HG03575 (cell line): ENCODE results near the gene COL9A3.

Experiments
- ATAC-seq: cut with Tn5 transposase; IDR thresholded peaks from one replicate; pipeline ENCODE4 v1.9.1; 2021; ENCODE audit not compliant: unreplicated experiment, insufficient number of reproducible peaks, low FRiP score; ENCODE audit errors: extremely low read depth

COL9A3 gene

DNA sequence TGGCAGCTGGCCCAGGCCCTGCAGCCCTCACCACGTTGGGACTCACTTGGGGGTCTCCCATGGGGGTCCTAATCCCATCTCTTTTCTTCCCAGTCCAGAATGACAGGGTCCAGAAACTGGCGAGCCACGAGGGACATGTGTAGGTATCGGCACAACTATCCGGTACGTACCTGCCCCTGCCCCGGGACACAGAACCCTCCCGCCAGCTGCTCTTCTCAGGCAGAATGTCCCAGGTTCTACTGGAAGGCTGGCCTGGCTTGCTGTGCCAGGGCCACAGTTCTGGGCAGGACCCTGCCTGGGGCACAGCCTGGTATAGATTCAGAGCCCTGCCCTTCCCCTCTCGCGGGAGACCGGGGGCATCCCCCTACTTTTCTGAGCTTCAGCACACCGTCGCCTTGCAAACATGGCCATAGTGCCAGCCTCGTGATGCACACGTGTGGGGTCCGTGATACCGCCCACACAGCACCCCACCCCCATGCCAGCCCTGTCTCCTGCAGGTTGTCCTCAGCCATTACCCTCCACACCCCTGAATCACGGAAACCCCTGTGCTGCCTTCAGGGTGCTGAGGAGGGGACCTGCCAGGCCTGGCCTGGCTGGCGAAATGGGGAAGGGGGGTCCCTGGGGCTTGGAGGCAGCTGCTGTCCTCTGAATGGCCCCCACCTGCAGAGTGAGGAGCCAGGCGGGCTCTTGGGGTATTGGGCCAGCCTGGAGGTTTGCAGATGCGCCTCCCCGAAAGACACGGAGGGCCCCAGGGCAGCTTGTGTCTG is 9.2 kb upstream of the COL9A3 start:
- no peak for ATAC-seq

DNA sequence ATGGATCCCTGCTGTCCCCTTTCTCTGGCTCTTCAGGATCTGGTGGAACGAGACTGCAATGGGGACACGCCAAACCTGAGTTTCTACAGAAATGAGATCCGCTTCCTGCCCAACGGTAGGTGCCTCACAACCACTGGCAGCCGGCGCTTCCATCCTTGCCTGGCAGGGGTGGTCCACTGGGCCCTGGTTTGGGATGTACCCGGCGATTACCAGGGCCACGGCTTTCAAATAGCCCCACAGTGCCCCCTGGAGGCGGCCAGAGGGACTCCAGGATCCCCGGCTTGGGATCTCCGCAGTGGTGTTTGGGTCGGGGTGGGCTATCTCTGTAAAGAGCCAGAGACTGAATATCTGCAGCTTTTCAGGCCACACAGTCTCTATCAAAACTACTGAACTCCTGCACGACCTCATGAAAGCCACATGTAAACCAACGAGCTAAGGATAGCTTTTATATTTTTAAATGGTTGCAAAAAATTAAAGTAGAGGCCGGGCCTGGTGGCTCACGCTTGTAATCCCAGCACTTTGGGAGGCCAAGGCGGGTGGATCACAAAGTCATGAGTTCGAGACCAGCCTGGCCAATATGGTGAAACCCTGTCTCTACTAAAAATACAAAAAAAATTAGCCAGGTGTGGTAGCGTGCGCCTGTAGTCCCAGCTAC is 8.5 kb upstream of the COL9A3 start:
- no peak for ATAC-seq

DNA sequence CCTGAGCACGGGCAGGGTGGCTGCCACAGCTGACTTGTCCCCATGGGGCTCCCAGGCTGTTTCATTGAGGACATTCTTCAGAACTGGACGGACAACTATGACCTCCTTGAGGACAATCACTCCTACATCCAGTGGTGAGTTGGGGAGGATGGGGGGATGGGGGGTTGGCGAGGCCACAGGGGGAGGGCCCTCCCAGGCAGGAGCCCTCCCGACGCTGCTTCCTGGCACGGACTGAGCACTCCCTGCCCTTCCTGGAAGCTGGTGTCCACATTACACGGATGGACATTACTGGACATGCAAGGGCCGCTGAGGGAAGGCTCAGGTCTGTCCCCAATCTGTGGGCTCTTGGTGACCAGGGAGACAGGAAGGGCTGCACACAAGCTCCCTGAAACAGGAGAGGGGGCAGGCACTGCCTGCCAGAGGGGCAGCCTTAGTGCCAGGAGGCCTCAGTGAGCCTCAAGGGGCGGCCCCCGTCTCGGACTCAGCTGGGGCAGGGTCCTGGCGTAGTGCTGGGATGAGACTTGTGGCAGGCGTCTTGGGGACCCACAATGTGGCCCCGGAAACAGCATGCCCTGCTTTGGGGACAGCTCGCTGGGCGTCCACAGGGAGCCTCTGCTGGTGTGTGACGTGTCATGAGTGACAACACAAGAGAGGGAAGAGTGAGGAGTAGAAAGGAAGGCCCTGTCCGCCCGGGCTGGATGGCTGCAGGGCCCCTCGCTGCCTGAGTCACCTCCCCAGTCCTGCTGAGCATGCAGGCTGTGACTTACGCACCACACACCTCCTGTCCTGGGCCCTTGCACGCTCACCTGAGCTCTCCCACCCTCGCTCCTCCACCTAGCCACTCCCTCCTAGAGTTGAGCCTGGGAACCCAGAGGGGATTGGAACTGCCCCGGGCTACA is 7.1 kb upstream of the COL9A3 start:
- ATAC-seq = no peak

DNA sequence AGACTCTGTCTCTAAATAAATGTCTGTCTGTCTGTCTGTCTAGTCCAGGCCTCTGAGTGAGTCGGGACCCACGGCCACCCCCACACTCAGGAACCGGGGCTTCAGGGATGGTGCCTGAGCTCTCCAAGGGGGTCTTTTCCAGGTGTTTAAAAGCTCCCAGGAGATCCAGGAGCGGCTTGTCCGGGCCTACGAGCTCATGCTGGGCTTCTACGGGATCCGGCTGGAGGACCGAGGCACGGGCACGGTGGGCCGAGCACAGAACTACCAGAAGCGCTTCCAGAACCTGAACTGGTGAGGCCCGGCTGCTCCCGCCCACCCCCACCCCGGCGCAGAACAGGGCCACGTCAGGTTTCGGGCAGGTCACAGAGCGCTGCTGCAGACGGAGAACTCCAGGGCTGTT is 5.5 kb upstream of the COL9A3 start:
- no peak for ATAC-seq

DNA sequence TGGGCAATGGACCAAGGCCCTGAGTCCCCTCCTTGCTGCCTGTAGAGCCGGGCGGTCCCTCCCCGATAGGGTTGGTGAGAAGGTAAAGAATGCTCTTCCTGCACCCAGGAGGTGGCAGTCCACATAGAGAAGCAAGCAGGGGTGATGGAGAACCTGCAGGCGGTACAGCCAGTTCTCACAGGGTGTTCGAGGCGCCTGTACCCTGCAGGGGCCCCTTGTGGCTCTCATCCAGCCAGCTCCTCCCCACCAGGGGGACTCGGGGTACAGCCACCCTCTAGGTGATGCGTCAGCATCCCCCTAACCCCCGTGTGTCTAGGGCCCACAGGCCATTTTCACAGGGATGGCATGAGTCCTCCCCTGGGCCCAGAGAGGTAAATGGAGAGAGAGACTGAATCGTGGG is 5.1 kb upstream of the COL9A3 start:
- no peak for ATAC-seq

DNA sequence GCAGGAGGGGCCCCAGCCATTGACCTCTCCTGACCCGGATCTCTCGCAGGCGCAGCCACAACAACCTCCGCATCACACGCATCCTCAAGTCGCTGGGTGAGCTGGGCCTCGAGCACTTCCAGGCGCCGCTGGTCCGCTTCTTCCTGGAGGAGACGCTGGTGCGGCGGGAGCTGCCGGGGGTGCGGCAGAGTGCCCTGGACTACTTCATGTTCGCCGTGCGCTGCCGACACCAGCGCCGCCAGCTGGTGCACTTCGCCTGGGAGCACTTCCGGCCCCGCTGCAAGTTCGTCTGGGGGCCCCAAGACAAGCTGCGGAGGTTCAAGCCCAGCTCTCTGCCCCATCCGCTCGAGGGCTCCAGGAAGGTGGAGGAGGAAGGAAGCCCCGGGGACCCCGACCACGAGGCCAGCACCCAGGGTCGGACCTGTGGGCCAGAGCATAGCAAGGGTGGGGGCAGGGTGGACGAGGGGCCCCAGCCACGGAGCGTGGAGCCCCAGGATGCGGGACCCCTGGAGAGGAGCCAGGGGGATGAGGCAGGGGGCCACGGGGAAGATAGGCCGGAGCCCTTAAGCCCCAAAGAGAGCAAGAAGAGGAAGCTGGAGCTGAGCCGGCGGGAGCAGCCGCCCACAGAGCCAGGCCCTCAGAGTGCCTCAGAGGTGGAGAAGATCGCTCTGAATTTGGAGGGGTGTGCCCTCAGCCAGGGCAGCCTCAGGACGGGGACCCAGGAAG is 4.5 kb upstream of the COL9A3 start:
- ATAC-seq = no peak

DNA sequence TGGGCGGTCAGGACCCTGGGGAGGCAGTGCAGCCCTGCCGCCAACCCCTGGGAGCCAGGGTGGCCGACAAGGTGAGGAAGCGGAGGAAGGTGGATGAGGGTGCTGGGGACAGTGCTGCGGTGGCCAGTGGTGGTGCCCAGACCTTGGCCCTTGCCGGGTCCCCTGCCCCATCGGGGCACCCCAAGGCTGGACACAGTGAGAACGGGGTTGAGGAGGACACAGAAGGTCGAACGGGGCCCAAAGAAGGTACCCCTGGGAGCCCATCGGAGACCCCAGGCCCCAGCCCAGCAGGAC is 4.0 kb upstream of the COL9A3 start:
- no peak for ATAC-seq

DNA sequence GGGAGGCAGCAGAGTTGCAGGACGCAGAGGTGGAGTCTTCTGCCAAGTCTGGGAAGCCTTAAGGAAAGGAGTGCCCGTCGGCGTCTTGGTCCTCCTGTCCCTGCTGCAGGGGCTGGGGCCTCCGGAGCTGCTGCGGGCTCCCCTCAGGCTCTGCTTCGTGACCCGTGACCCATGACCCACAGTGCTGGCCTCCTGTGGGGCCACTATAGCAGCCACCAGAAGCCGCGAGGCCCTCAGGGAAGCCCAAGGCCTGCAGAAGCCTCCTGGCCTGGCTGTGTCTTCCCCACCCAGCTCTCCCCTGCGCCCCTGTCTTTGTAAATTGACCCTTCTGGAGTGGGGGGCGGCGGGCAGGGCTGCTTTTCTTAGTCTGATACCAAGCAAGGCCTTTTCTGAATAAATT is 3.3 kb upstream of the COL9A3 start:
- no peak for ATAC-seq

DNA sequence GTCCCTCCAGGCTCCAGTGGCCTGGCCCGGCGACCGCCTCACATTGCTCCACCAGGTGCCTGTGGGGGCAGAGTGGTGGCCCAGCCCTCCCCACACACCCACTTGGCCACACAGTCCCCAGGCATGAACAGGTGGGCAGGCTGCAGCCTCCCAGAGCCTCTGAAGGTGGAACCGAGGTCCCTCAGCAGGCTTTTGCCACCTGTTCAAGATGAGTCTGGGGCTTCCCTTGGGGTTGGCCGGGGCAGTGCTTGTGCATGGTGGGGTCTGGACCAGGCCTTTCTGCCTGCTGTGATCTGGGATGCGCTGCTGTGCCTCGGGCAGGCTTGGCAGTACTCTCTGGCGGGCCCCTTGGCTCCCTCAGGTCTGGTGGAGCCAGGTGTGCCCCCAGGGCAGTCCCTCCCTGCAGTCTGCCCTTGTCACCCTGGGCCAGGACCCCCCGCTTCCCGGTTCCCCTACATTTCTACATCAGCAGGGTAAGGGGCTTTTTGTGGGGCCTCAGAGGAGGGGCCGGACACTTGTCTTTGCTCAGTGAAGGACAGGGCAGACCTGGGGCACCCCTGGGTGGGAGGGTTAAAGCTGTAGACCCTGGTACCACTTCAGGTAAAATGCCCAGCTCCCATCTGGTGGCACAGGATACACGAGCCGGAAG is 2.7 kb upstream of the COL9A3 start:
- no peak for ATAC-seq

DNA sequence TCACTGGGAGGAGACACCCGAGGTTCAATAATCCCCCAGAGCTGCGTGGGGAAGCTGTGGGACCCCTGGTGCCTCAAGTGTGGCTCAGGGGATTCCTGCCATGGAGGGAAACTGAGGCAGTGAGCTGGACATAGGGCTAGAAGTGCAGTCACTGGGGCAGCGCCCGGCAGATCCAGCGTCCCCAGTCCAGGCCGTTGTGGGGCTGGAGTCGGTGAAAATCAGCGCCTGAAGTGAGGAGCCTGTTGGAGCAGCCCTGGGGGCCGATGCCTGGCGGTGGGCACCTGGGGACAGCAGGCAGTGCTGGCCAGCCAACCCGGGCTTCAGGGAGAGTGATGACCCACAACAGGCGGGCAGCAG is 2.2 kb upstream of the COL9A3 start:
- ATAC-seq = no peak

DNA sequence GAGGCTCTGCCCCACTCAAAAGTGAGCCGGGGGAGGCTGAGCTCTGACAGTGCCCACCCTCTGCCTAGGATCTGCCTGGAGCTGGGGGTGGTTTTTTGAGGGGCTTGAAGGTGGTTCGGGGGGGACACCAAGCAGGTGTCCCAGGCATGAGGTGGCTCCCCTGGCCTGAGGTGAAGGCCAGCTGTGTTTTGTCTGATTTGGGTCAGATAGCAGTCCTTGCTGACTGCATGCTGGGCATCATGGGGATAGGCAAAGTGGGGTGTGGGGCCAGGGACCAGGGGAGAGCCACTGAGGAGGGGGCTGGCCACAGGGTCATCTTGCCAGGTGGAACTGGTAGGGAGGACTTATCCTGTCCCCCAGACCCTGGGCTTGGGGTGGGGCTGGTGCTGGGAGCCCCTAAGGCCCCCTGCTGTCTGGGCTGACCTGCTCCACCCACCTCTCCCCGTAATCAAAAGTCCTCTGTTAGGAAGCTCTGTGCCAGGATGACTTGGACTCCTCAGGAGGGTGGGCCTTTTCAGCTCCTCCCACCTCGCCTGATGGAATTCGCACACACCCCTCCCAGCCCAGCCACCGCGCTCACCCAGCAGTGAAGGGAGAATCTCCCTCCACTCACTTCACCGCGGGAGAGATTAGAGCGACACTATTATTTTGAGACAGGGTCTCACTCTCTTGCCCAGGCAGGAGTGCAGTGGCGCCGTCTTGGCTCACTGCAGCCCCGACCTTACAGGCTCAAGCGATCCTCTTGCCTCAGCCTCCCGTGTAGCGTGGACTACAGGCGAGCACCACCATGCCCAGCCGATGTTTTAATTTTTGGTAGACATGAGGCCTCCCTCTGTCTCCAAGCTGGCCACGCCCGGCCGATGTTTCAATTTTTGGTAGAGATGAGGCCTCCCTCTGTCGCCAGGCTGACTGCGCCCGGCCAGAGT is 1.5 kb upstream of the COL9A3 start:
- no peak for ATAC-seq

DNA sequence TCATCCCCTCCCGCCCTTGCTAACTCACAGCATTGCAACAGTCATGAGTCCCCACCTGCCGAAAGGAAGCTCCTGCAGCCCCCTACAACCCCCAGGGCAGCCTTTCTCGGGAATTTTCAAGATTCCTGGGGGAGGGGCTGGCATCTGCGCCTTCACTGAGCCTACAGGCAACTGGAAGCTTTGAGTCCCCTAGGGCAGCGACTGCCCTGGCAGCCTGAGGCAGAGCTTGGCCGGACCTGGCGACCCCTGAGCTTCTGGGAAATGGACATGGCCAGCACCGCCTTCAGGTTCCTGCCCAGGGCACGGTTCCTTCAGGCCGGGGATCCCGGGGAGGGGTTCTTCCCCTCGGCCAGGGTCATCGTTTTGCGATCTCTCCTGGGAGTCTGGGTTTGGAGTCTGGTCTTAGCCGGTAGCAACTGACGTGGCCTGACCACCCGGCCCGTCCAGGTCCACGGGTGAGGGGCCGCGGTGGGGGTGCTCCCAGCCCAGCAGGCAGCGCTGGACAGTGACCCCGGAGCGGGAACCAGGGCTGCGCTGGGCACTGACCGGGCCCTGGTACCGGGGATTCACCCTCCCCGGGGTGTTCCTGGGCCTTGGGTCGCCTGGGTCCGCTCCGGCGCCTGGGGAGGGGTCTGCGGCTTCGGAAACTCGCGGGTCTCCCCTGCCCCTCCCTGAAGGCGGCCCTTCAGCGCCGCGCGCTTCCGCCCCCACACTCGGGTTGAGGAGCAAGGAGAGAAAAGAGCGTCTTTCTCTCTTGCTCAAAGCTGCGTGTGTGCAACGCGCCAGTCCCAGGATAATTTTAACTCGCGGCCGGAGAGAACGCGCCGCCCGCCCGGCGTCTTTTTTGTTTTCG is 593 bp upstream of the COL9A3 start:
- no peak for ATAC-seq

DNA sequence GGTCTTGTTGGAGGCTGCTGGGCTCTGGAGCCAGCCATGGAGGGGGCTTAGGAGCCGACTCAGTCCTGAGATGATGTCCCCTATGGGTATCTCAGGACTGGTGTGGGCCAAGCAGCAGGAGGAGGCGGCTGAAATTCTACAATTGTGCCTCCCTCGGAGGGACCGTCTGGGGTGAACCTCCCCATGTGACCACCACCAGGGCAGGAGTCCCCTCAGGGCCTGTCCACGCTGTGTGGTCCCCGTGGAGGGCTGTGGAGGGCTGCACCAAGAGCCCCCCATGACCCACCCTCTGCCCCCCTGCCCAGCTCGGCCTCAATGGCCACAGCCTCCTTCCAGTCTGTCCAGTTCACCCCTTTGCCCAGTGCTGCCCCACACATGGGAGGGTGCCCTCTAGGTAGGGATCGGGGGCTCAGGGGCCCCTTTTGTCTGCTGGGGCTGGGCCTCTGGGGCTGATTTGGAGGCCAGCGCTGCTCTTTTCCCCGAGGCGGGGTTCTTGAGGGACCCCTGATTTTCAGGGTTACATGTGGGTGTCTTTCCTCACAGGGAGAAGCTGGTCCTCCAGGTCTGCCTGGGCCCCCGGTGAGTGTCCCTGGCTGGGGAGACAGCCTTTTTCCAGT is 1.2 kb downstream of the COL9A3 start:
- no peak for ATAC-seq

DNA sequence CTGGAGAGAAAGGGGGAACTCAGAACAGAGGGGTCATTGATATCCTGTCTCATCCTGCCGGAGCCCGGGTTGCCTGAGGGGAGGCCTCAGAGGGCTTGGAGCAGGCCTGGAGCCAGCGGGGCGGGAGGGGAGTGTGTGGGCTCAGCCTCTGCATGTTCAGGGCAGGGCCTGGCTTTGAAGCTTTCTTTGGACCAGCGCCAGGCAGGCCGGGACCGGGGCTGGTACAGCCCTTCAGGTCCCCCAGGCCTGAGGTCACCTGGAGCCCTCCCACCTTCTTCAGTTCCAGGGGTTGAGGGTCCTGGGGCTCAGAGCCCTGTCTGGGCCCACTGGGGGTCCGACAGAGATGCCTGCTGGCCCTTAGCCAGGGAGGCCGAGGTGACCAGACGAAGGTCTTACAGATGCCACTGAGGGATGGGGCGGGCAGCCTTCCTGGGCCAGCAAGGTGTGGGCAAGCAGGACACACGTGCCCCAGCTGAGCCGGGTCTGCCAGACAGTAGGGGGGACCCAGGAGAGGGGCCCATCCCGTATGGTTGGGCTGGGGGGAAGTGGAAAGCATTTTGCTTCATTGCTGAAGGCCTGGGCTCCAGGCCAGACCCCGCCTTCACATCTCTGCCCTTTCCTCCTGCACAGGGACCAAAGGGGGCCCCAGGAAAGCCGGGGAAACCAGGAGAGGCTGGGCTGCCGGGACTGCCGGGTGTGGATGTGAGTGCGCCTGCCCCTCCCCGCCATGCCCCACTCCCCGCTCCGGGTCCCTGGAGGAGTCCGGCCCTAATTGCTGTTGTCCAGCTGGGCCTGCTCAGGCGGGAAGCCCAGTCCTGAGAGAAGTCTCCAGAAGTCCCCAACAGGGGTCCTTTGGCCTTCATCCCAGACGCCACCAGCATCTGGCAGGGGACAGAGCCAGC is 2.0 kb downstream of the COL9A3 start:
- ATAC-seq = no peak

DNA sequence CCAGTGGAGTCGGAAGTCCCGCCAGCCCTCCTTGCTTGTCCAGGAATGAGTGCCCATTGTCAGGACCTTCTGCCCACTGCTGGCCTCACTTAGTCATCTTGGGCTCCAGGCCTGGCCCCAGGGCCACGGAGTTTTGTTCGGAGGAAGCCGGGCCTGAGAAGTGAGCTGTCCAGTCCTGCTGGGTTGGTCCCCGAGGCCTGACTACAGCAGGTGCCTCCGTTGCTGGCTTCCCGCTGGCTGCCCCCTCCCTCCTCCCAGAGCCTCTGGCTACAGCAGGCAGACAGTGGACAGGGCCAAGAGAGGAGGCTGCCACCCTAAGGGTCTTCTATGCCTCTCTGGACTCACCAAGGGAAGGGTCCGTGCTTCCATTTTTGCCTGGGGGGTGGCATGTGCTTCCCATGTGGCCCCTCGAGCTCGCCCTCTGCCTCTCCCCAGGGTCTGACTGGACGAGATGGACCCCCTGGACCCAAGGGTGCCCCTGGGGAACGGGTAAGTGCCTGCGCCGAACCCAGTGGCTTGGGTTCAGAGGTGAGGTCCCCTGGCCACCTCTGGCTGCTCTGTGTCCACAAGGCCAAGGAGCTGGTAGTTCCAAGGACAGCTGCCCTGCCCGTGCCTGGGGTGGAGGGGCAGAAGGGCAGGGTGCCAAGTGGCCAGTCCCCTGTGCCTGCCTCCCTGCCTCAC is 2.8 kb downstream of the COL9A3 start:
- ATAC-seq = no peak
